ENCODE results near the gene ALKBH1.

- TF ChIP-seq CTCF (conservative IDR thresholded peaks at IDR 0.05; ENCODE audit: low read length) = no peak
- TF ChIP-seq EZH2phosphoT487 (IDR thresholded peaks at IDR 0.05; ENCODE audit: borderline replicate concordance, low read depth, low read length) = no peak
Observed at GRCh38 chr14:77623201-77623600, 84.6 kb downstream of the ALKBH1 start.
